T-helper 2 cell treated with Interferon-gamma antibody and Interleukin-4, amounts not matched to agents 100 ng/mL and 5 ng/mL, for 36 hours (primary cell): ENCODE data around the gene KLHL35. TPM values are rescaled to one million over a fixed set of nuclear protein-coding genes. Genes with fewer than 3 reads are reported as not detected.

Experiments used
- intact Hi-C: fragments of 100-400 bp; cut with micrococcal nuclease; formaldehyde crosslinking; loops from one replicate; pipeline ENCODE4 v1.15.1; 2023
- total RNA-seq: library from RNA; stranded (reverse); gene quantifications from 2 replicates; pipeline ENCODE4 v1.2.3, GENCODE V29; 2022

Gene KLHL35, protein sequence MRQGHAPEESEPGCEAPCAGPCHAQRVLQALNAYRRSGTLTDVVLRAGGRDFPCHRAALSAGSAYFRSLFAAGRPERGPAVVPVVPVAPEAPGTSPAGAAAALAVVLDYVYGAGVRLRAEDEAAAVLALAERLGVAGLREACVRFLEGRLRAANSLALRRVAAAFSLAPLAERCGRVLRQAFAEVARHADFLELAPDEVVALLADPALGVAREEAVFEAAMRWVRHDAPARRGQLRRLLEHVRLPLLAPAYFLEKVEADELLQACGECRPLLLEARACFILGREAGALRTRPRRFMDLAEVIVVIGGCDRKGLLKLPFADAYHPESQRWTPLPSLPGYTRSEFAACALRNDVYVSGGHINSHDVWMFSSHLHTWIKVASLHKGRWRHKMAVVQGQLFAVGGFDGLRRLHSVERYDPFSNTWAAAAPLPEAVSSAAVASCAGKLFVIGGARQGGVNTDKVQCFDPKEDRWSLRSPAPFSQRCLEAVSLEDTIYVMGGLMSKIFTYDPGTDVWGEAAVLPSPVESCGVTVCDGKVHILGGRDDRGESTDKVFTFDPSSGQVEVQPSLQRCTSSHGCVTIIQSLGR
- total RNA-seq, result 0.70 and 1.1 TPM in 2 replicates

- intact Hi-C loops, result no loop called here
Observed at GRCh38 chr11:75432911-75433321, at the start of gene KLHL35. TSS of gene KLHL35 (minus strand) at chr11:75433203. CDS start at chr11:75430629, 2,574 bp downstream.

DNA sequence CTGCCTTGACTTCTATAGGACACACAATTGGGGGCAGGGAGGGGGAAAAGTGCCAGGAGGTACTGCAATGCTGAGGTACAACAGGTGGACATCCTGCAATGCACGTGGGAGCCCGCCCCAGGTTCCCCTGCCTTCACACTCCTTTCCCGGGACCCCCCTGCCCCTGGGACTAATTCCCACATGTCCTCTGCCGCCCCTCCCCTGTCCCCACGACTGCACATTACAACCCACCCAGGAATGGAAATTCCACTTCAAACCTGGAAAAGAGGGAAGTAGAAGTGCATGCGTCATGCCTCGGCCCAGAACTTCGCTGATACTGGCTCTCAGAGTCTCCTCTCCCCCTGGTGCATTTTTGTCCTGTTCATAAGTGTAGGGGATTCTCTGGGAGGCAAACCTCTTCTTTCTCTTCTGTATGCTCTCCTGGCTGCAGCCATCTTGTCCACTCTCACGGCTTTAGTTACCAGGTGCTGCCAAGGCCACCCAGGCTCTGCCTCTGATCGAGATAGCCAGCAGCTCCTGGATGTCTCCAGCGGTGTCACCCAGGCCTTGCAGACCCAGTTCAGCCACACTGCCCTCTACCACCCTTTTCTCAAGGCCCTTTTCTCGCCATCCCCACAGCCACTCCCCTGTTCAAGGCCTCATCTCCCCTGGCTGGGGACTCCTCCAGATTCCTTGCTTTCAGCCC lies 49.1 kb upstream of the KLHL35 start:
- intact Hi-C loops, result no loop called here

DNA sequence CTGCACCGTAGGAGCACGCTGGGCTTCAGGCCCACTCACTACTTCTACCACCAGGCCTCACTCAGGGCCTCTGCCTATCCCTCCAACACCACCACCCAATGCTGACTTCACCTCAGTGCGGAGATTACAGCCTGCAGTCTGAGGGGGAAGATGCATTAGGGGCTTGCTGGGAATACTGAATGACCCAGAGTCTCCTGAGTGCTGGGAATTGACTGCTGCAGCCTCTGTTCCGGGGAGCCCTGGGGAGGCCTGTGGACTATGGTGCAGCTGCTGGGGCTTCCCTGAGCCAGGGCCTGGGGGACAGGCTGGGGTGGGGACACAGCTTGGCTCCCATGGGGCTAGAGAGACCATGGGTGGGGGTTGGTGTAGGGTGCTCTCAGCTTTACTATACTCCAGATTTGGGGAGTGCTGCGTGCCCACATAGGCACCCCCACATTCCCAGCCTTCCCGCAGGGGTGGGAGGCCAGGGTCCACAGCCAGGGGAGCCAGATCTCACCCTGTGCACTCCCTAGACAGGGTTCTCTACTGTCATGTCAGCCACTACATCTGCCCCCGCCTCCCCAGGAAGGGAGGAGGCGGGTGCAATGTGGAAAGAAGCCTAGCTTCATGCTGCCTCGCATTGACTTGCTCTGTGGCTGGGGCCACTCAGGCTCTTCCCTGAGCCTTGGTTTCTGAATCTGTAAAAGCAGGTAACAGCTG lies 48.4 kb upstream of the KLHL35 start:
- intact Hi-C loops, result no loop called here

DNA sequence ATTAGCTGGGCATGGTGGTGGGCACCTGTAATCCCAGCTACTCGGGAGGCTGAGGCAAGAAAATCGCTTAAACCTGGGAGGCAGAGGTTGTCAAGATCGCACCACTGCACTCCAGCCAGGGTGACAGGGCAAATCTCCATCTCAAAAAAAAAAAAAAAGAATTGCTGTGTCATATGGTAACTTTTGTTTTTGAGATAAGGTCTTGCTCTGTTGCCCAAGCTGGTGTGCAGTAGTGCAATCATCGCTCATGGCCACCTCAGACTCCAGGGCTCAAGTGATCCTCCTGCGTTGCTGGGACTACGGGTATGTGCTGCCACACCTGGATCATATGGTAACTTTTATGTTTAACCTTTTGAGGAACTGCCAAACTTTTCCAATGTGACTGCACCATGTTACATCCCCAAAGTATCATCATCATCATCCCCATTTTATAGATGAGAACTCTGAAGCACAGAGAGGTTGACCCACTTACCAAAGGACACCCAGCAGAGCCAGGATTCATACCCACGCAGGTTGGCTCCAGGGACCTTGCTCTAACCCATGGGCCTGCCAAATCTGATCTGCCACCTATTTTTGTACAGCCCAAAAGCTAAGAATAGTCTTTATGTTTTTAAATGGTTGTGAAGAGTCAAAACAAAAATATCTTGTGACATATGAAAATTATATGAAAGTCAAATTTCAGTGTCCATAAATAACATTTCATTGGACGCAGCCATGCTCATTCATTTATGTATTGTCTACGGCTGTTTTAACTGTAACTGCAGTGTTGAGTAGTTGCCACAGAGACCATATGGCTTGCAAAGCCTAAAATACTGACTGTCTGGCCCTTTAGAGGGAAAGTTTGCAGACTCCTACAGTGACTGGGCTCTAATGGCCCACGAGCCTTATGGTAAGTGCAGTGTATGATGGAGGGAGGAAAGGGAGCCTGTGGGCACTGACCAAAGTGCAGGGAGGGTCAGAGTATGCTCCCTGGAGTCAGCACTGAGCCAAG lies 47.5 kb upstream of the KLHL35 start:
- intact Hi-C loops, result no loop called here

- intact Hi-C loops, result no loop called here
Observed at GRCh38 chr11:75479597-75480145, 46.7 kb upstream of the KLHL35 start.

- intact Hi-C loops, result no loop called here
Observed at GRCh38 chr11:75478783-75479596, 46.0 kb upstream of the KLHL35 start.

GRCh38 chr11:75477614-75477935 lies 44.6 kb upstream of the KLHL35 start:
- intact Hi-C loops, result no loop called here

DNA sequence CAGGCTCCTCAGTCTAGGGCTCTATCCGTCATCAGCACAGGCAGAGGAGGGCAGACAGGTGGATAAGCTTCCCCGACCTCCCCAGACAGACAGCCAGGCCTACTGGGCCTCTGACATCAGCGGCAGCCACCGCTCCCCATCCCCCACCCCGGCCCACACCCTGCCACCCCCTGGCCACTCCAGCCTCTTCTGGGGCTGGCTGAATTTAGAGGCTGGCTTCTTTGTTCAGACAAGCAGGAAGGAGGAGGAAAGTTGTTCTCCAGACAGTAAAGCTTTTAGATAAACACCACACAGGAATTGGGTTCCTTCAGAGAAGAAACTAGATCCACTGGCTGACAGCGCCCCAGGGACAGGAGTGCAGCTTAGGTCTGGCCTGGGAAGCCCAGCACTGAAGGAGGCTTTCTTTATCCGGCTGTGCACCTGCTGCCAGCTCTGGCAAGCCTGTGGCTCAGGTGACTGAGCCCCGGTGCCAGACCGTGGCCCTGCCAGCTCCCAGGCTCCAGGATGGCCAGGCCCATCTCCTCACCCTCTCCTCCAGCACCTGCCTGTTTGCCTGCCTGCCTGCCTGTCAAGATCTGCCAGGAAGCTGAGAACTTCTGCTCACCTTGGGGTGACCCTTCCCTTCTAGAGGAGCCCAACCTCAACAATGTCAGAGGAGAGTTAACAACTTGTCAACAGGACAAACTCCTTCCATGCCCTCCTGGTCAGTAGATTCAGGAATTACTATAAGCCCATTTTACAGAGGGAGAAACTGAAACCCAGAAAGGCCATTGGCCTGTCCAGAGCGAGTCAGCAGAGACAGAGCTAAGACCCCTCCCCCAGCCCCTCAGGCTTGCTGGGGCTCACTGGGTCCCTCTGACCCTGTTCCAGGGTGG lies 44.0 kb upstream of the KLHL35 start:
- intact Hi-C loops, result no loop called here

DNA sequence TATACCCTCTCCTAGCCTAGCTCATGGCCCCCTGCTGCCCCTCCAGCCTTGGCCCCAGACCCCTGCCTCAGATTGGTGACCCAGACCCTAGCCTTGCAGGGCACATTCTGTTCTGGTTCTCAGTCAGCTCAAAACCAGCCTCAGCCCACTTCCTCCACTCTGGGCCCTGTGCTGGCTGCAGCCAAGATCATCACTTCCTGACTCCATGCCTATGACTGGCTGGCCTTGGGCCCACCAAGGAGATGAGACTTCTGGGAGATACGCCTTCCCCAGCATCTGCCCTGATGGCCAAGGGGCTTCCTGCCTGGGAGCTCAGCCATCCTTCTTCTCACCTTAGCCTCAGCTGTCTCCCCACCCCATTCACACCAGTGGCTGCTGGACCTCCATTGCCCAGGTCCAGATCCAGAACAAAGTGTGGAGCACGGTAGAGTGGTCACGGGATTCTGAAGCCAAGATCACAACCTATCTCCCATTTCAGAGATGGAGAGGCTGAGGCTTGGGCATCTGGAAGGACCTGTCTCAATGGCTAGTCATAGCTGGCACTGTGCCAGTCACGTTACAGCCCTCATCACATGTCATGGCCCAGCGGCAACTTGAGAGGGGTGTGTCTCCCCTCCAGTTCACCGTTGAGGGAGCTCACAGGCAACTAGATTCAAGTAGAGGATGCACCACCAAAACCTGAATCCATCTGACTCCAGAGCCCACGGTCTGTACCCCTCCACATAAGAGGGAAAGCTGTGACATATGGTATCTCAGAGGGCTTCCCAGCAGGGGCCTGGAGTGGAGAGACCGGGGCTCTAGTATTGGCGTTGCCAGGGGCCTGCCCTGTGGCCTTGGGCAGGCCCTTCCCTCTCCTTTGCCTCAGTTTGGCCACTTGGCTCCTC lies 43.0 kb upstream of the KLHL35 start:
- intact Hi-C loops, result loop anchor here (2.0 kb wide), 2 partner anchors 17 to 49 kb away; partner anchors contain the start of gene GDPD5

DNA sequence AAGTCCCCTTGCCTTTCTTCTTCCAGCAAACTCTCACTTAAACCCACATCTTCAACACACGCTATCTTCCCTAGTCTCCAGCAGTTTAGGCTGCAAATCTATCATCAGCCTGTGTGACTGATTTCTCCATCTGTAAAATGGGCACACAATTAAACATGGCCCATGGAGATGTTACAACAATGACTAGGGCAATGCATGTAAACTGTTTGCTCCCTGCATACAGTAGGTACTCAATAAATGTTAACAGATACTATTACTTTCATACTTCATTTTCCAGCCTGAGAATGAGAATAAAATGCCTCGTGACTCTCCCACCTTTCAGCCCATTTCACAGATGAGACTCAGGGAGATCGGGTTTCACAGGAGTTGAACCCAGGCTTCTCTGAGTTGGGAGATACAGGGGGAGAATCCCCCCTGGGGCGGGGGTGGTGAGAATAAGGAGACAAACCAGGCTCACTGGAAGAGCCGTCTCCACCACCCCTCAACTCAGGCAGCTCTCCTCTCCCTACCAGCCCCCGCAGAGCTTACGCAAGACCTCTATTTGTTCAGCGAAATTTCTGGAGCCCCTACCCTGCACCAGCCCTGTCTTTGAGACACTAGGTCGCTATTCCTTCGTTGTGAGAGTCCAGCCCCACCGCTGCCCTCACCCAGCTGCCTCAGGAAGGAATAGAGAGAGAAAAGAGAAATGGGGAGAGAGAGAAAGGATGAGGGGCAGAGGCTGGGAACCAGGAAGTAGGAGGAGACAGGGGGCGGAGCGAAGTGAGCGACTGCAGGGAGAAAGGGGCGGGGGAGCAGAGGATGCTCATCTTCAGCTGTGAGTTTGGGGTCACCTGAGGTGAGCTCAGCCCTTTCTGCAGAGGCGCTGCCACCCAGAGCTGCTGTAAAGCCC lies 42.1 kb upstream of the KLHL35 start:
- intact Hi-C loops, result loop anchor here (2.0 kb wide), 2 partner anchors 18 to 50 kb away; partner anchors contain the start of gene GDPD5

DNA sequence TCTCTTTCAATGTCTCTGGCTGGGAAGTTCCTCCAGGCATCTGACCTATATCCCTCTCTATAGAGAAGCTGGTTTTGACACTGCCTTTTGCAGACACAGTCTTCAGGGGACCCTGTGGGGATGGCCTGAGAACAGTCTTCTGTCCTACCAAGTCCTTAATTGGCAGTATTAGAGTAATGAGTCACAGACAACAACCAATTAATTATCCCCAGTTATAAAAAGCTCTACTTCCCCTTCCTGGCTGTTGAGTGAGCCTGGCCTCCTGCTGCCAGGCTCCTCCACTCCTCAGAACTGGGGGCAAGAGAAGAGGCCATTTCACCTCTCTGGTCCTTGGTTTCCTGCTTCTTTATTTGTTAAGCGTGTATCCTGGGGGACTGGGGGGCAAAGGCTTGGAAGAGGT lies 41.2 kb upstream of the KLHL35 start:
- intact Hi-C loops, result loop anchor here (2.0 kb wide), 2 partner anchors 19 to 51 kb away; partner anchors contain the start of gene GDPD5

- intact Hi-C loops, result loop anchor here (2.0 kb wide), 2 partner anchors 19 to 51 kb away; partner anchors contain the start of gene GDPD5
Observed at GRCh38 chr11:75473684-75474083, 40.7 kb upstream of the KLHL35 start.

DNA sequence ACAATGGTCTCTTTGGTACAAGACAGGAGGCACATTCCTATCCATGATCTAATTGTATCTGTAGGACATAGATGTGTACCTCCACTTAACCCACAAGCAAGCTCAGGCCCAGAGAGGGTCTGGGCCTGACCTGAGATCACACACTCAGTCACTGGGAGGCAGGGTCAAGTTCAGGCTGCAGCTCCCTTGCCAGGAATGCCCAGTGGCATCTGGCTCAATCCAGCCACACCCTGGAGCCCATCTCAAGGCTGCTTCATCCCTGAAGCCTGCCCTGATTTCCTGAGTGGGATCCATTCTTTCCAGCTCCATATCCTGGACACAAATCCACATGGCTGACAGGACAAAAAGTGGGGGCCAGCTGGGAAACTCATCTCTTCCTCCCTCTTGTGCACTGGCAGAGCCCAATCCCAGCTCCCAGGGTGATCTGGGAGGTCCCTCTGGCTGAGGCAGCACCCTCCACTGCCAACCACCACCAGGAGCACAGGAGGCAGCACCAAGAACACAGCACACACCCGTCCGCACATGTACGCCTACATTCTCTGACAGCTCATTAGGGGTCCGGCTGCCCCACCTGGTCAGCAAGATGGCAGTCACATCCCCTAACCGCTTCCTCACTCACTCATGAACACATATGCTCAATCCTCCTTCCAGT lies 39.2 kb upstream of the KLHL35 start:
- intact Hi-C loops, result no loop called here

DNA sequence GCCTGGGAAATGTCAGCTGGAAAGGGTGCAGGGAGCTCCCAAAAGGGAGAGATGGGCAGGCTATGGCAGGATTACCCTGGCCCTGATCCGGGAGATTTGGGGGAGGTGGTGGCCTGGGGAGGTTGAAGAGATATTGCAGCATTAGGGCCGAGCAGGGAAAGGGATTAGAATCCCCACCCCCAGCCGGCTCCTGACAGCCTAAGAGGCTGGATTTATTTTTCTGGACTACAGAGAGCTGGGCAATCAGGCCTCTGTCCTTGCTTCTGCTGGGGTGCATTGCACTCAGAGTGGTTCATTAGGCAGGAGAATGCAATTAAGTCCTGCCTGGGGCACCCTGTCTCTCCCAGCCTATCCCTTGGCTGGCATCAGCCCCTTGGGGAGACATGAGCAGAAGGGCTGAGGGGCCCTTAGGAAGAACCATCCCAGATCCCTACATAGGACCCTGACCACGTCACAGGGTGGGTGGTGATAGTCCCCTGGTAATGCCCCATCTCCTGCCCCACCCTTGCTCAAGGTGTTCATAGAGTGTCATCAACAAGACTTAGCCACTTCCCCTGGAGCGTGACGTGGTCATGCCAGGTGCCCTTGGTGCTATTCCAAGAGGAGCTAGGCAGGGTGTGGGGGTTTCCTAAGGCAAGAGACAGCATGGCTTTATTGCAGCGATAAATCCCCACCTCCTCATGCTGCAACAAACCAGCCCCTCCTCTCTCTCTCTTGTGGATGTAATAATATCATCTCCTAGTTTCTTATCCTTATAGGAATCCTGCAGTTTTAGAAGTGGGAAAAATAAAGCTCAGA lies 38.4 kb upstream of the KLHL35 start:
- intact Hi-C loops, result no loop called here
